Activated naive CD8-positive, alpha-beta T cell treated with anti-CD3 and anti-CD28 coated beads for 36 hours (primary cell): Measurements from ENCODE around the gene ASF1B. TPM values are rescaled to one million over a fixed set of nuclear protein-coding genes. Genes with fewer than 3 reads are reported as not detected.

Experiments used
- DNase-seq: peaks from one replicate; pipeline ENCODE4 v3.0.0; 2021
- H3K27ac Mint-ChIP-seq: one replicate; pipeline ENCODE4 v1.8.0; 2022; ENCODE audit warnings: mild to moderate bottlenecking, moderate library complexity, mixed read lengths
- H3K27me3 Mint-ChIP-seq: one replicate; pipeline ENCODE4 v1.8.0; 2022; ENCODE audit warnings: mild to moderate bottlenecking, mixed read lengths
- H3K36me3 Mint-ChIP-seq: one replicate; pipeline ENCODE4 v1.8.0; 2021; ENCODE audit warnings: mild to moderate bottlenecking, mixed read lengths
- H3K4me1 Mint-ChIP-seq: one replicate; pipeline ENCODE4 v1.8.0; 2021; ENCODE audit warnings: mixed read lengths
- H3K4me3 Mint-ChIP-seq: one replicate; pipeline ENCODE4 v1.8.0; 2022; ENCODE audit warnings: mild to moderate bottlenecking, moderate library complexity, mixed read lengths
- H3K9me3 Mint-ChIP-seq: one replicate; pipeline ENCODE4 v1.8.0; 2022; ENCODE audit warnings: mixed read lengths
- total RNA-seq, 2 experiments: library from RNA; stranded (reverse); gene quantifications; one replicate each; pipeline ENCODE4 v1.2.3, GENCODE V29; 2021

Gene ASF1B
- total RNA-seq, 2 experiments from 2014 or later, result 77.5 to 78.5 TPM

DNA sequence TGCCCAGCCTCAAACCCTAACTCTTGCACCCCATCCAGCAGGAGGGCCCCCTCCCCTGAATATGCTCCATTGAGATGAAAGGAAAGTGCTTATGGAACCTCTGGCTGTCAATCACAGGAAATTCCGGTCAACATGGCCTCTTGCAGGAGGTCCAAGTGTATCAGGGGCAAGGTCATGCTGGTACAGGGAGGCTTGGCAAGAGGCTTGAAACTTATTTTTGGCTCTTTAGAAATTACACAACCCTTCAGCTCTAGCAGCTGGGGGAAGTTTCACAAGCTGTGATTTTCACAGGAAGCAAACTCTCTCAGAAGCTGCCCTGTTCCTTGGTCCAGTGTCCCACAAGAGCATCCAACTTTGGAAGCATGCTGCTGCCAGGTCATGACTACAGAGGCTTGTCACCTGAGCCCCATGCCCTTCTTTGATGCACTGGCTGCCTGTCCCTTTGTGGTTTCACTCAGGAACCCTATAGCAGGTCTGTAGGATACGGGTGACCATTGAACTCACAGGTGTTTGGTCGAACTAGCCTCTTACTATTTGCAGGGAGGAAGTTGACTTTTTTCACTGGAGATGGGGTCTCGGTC, 8.4 kb downstream of the ASF1B start:
- no peaks in the 10 kb centered on the region for H3K27me3 Mint-ChIP-seq
- H3K9me3 Mint-ChIP-seq, result no peaks in the 10 kb centered on the region
- peaks cover 22% of the 10 kb centered on the region for H3K36me3 Mint-ChIP-seq
- no peak for DNase-seq
- H3K27ac Mint-ChIP-seq, result no peak overlapping the region
- no peak overlapping the region for H3K4me3 Mint-ChIP-seq
- H3K4me1 Mint-ChIP-seq, result no peaks in the 10 kb centered on the region

DNA sequence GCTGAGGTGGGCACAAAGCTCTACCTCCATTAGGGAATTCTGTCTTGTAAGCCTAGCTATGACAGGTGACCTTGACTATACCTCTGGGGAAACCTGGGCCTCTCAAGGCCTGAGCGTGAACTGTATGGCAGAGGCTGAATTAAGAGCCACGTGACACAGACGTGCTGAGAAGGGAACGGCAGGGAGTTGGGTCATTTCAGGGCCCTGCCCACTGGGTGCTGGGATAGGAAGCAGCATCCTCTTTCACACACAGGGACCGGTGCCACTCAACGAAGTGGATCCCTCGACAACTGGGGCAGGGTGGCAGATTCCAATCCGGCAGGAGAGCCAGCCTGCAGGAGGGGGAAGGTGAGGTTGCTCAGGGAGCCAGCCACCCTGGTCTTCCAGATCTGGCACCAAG, 9.2 kb downstream of the ASF1B start:
- no peak overlapping the region for H3K4me3 Mint-ChIP-seq
- no peaks in the 10 kb centered on the region for H3K27me3 Mint-ChIP-seq
- H3K36me3 Mint-ChIP-seq, result peaks cover 23% of the 10 kb centered on the region

DNA sequence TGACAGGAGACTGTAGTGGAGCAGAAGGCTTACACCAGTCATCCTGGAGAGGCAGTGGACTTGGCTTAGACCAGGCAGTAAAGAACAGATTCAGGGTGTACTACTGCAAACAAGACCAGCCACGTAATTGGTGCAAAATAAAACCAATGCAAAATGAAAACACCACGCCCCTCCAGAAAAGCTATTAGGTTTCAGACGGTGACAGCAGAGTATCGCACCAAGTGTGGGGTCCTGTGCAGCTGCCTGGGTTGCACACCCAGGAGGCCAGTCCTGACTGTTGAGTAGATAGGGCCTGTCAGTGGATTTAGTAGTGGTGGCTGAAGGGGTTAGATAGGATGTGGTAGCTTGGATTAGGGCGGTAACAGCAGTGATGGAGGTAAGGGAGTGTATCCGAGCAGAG, 13.5 kb downstream of the ASF1B start:
- no peak for DNase-seq
- H3K27me3 Mint-ChIP-seq, result no peaks in the 10 kb centered on the region
- H3K27ac Mint-ChIP-seq, result no peak overlapping the region
- H3K36me3 Mint-ChIP-seq, result peaks cover 15% of the 10 kb centered on the region
- H3K4me1 Mint-ChIP-seq, result peaks cover 9% of the 10 kb centered on the region
- no peaks in the 10 kb centered on the region for H3K9me3 Mint-ChIP-seq
- no peak overlapping the region for H3K4me3 Mint-ChIP-seq

More for the DNA sequence above, 9.2 kb downstream of the ASF1B start:
- Mint-ChIP-seq H3K9me3 (no peaks in the 10 kb centered on the region), H3K4me1 (no peaks in the 10 kb centered on the region), H3K27ac (no peak overlapping the region)
- no peak for DNase-seq

- H3K4me1 Mint-ChIP-seq, result peaks cover 24% of the 10 kb centered on the region
- H3K27ac Mint-ChIP-seq, result no peak overlapping the region
- H3K27me3 Mint-ChIP-seq, result no peaks in the 10 kb centered on the region
- no peak overlapping the region for H3K4me3 Mint-ChIP-seq
- peaks cover 15% of the 10 kb centered on the region for H3K36me3 Mint-ChIP-seq
- no peaks in the 10 kb centered on the region for H3K9me3 Mint-ChIP-seq
- DNase-seq, result no peak
Observed at GRCh38 chr19:14120497-14120780, 15.9 kb downstream of the ASF1B start.

DNA sequence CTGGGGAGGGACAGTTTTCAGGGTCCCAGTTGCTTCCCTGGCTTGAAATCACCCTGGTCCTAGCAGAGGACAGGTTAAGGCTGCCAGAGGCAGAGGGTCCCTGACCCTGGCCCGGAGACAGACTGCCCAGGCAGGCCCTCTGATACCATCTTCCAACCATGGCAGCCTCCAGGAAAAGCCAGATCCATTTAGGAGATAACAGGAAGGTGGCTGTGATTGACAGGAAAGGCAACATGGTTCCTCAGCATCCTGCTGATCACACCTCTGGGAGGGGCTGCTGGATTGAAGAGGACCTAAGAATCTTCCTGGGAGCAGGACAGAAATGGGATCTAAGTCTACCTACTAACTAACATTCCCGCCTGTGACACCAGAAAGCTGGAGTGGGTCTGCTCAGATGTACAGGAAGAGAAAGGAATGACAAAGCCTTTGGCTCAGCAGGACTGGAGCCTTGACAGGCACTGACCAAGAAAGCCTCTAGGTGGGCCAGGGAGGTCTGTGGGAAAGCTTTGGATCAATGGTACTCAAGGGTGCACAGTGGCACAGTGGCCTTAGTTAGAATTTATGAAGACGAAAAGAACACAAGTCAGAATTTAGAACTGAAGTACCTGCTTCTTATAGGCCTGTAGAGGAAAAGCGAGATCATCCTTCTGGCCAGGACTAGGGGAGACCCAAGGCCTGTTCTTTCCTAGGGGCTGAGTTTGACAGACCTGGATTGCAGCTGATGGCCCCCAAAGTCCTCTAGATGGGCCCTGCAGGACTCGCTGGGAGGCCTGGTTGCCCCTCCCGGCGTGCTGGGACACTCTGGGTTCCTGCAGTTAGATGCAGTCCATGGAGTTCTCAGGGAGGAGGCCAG, 16.5 kb downstream of the ASF1B start:
- H3K4me1 Mint-ChIP-seq, result peaks cover 26% of the 10 kb centered on the region
- no peak overlapping the region for H3K4me3 Mint-ChIP-seq
- no peak for DNase-seq
- no peaks in the 10 kb centered on the region for H3K27me3 Mint-ChIP-seq
- peaks cover 11% of the 10 kb centered on the region for H3K36me3 Mint-ChIP-seq
- H3K27ac Mint-ChIP-seq, result no peak overlapping the region
- H3K9me3 Mint-ChIP-seq, result no peaks in the 10 kb centered on the region

DNA sequence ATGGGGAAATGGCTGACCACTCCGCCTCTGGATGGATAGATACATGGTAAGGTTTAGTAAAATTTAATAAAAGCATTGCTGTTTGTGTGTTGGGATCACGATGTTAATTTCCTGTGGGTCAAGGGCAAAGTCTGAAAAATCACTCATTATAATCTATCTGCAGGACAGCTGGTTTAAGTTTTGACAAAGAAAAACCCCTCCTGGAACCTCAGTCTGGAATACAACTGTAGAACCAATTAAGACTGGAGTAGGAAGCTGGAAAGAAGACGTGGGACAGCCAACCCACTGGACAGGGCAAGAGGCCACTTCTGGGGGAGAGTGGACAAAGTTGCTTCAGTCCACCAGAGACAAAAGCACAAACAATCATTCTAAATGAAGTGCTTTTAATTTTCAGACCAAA, 17.2 kb downstream of the ASF1B start:
- Mint-ChIP-seq H3K4me1 (peaks cover 26% of the 10 kb centered on the region), H3K9me3 (no peaks in the 10 kb centered on the region), H3K27ac (no peak overlapping the region), H3K27me3 (no peaks in the 10 kb centered on the region), H3K4me3 (peak overlapping the region; percentile 86), H3K36me3 (peaks cover 7% of the 10 kb centered on the region)
- DNase-seq, result no peak

DNA sequence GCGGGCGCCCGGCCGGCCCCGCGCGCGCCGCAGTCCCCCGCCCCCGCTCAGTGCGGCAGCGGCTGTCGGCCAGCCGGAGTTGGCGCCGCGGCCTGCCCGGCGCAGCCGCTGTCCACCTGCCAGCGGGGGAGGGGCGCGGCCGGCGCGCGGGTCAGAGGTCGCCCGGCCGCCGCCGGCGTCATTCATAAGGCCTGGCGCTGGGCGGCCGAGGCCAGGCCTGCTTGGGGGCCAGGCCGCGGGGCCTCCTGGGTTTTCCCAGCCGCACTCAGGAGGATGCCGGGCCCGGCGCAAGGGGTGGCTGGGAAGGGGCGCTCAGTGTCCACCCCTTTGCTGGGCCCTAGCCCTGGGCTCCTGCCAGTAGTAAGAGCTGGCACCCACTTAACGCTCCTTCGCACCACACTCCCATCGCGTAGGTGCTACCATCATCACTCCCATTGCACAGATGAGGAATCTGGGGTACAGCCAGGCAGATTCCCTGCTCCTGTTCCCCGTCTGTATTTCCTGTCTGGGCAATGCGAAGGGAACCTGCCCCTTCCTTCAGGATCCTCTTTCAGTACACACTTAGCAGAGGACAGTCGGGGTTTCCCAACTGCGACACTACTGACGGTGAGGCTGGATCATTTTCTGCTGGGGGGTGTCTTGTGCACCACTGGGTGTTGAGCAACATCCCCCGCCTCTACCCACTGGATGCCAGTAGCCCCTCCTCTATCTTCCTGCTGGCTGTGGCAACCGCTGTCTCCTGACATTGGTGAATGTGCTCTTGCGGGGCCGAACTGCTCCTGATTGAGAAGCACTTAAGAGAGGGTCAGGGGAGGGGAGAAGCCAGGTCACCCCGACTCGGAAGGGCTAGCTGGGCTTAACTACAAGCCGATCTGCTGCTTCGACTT, 18.0 kb downstream of the ASF1B start:
- peak overlapping the region; percentile 88 for H3K27ac Mint-ChIP-seq
- DNase-seq, result peak; percentile 38
- peaks cover 30% of the 10 kb centered on the region for H3K4me1 Mint-ChIP-seq
- H3K9me3 Mint-ChIP-seq, result no peaks in the 10 kb centered on the region
- H3K27me3 Mint-ChIP-seq, result no peaks in the 10 kb centered on the region
- H3K4me3 Mint-ChIP-seq, result peak overlapping the region; percentile 86
- H3K36me3 Mint-ChIP-seq, result peaks cover 7% of the 10 kb centered on the region

DNA sequence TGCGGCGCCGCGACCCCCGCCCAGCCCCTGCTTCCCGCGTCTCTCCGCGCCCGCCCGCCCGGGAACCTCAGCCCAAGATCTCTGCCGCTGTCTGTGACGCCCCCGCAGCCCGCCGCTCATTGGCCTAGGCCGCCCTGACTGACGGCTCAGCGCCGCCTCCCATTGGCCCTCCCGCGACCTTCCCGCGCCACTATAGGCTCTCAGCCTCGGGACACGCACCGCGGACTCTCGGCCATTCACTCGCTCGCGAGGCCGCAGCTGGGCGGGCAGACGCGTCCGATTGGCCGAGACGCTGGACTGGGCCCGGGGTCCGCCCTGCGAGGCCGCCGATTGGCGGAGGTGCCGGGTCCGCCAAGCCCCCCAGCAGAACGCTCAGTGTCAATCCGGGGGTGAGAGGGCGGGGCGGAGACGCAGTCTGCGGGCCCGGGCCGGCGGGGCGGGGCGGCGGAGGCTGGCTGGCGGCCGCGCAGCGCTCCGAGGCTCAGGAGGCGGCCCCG, 18.7 kb downstream of the ASF1B start, which contains the start of gene PRKACA:
Gene PRKACA (minus strand): TSS at position 95 of the 497 bp plus-strand sequence. CDS start 215 bp downstream, outside the sequence.
- no peaks in the 10 kb centered on the region for H3K9me3 Mint-ChIP-seq
- peak within 1 kb of the TSS; percentile 88 for H3K27ac Mint-ChIP-seq
- peak; percentile 100 for DNase-seq
- no peaks in the 10 kb centered on the region for H3K27me3 Mint-ChIP-seq
- H3K4me1 Mint-ChIP-seq, result peaks cover 33% of the 10 kb centered on the region
- H3K4me3 Mint-ChIP-seq, result peak within 1 kb of the TSS; percentile 87
- peaks cover 4% of the 10 kb centered on the region for H3K36me3 Mint-ChIP-seq

GRCh38 chr19:14116918-14117578, 19.3 kb downstream of the ASF1B start:
- no peaks in the 10 kb centered on the region for H3K9me3 Mint-ChIP-seq
- H3K36me3 Mint-ChIP-seq, result no peaks in the 10 kb centered on the region
- H3K27me3 Mint-ChIP-seq, result no peaks in the 10 kb centered on the region
- peak overlapping the region; percentile 87 for H3K4me3 Mint-ChIP-seq
- no peak for DNase-seq
- peak overlapping the region; percentile 7 for H3K27ac Mint-ChIP-seq
- H3K4me1 Mint-ChIP-seq, result peaks cover 38% of the 10 kb centered on the region

GRCh38 chr19:14116525-14116917, 19.9 kb downstream of the ASF1B start:
- H3K36me3 Mint-ChIP-seq, result no peaks in the 10 kb centered on the region
- H3K9me3 Mint-ChIP-seq, result no peaks in the 10 kb centered on the region
- peak overlapping the region; percentile 87 for H3K4me3 Mint-ChIP-seq
- peak overlapping the region; percentile 7 for H3K27ac Mint-ChIP-seq
- DNase-seq, result no peak
- no peaks in the 10 kb centered on the region for H3K27me3 Mint-ChIP-seq
- H3K4me1 Mint-ChIP-seq, result peaks cover 43% of the 10 kb centered on the region

DNA sequence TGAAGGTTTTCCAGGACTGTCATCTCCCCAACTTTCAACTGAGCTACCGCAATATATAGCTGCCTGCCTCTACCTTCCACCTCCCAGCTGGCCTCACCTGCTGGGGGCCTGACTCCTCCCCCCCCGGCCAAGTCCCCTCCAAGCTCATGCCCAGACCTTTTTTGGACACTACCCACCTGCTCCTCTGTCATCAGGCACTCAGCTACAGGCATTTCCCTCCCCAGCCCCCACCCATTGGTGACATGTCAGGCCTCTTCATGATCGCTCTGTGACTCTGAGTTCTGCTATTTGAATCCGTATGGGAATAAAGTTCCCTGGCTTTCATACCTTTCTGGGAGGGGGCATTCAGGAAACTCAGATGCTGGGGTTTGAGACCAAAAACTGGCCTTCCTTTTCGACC, 20.6 kb downstream of the ASF1B start:
- peaks cover 43% of the 10 kb centered on the region for H3K4me1 Mint-ChIP-seq
- peak overlapping the region; percentile 87 for H3K4me3 Mint-ChIP-seq
- H3K9me3 Mint-ChIP-seq, result no peaks in the 10 kb centered on the region
- no peaks in the 10 kb centered on the region for H3K36me3 Mint-ChIP-seq
- no peak for DNase-seq
- H3K27me3 Mint-ChIP-seq, result no peaks in the 10 kb centered on the region
- no peak overlapping the region for H3K27ac Mint-ChIP-seq

- H3K36me3 Mint-ChIP-seq, result no peaks in the 10 kb centered on the region
- no peaks in the 10 kb centered on the region for H3K27me3 Mint-ChIP-seq
- peaks cover 43% of the 10 kb centered on the region for H3K4me1 Mint-ChIP-seq
- no peak overlapping the region for H3K4me3 Mint-ChIP-seq
- H3K27ac Mint-ChIP-seq, result no peak overlapping the region
- no peaks in the 10 kb centered on the region for H3K9me3 Mint-ChIP-seq
- DNase-seq, result peak; percentile 63
Observed at GRCh38 chr19:14114854-14115253, 21.5 kb downstream of the ASF1B start.

DNA sequence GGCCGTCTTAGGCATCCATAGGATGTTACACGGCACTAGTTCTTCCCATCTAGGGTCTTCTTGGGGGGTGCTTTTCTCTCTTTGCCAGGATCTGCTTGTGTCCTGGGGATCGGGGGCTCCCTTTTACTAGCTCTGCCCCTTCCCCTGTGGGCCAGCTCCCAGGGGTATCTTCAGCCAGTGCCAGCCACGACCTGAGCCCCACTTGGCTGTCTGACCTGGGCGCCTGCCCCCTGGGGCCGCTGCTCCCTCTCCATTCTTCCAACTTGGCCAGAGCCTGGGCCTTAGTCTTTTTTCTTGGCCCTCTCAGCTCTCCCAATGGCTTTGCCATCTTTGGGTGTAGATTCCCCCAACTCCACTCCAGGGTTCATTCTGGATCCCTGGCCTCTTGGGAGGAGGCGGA, 21.9 kb downstream of the ASF1B start:
- Mint-ChIP-seq H3K27ac (no peak overlapping the region), H3K27me3 (no peaks in the 10 kb centered on the region), H3K4me3 (no peak overlapping the region), H3K36me3 (no peaks in the 10 kb centered on the region), H3K9me3 (no peaks in the 10 kb centered on the region), H3K4me1 (peaks cover 43% of the 10 kb centered on the region)
- no peak for DNase-seq

DNA sequence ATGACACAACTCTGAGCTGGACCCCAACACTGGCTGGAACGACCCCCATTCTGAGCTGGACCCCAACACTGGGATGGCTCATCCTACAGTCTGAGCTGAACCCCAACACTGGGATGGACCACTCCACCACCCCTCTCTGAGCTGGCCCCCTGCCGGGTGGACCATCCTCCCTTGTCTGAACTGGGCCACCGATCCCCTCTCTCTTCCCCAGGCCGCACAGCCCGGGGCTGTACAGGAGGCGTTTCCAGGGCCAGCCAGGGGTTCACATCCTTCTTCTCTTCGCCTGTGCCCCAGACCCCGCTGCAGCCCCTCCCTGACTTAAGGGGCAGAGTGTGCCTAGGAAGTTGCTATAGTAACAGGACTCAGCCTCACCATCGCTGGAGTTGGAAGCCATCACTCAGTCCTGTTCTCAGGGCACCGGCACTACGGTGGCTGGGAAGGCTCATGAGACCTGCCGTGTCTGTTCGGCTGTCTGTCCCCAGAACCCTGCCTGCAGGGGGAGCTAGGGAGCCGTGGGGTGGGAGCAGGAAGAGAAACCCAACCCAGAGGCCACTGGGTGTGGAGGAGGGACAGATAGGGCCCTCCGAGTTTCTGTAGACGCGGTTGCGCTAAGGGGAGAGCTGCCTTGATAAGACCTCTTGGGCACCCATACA, 22.5 kb downstream of the ASF1B start:
- peak; percentile 57 for DNase-seq
- Mint-ChIP-seq H3K27ac (no peak overlapping the region), H3K4me3 (no peak overlapping the region), H3K36me3 (no peaks in the 10 kb centered on the region), H3K9me3 (no peaks in the 10 kb centered on the region), H3K4me1 (peaks cover 40% of the 10 kb centered on the region), H3K27me3 (no peaks in the 10 kb centered on the region)
